ENCODE measurements around the gene MASTL.
A peak's percentile ranks its signal among the peaks of the same experiment; 100 is the strongest.

The MASTL gene

DNA sequence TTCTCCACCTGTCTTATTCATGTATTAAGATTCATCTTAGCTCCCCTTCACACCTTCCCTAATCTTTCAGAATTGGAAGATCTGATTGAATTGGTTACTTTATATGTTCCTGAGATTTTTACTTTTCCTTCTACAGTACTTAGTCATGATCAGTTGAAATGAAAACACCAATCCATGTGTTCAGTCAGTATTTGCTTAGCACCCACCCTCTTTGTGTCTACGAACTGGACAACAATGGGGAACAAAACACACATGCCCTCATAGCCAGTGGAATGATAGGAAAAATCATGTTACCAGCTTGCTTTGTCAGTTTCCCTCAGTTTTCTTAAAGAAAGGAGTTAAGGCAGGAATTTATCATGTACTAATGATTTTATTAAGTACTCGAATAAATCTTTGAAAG, 2.0 kb downstream of the MASTL start:
- peak overlapping the region; percentile 55; the same call in 1 of the 2 replicates for H3K9ac ChIP-seq (ENCODE audit: low read depth, low read length)
- peaks cover 9% of the 10 kb centered on the region; the same call in 1 of the 2 replicates for H3K4me1 ChIP-seq (ENCODE audit: insufficient read depth, low read length)
- H3K9me3 ChIP-seq (ENCODE audit: insufficient read depth, low read depth, low read length), result no peaks in the 10 kb centered on the region
- peaks cover 50% of the 10 kb centered on the region for H3K36me3 ChIP-seq (ENCODE audit: insufficient read depth, low read depth, low read length)
- no peak overlapping the region for H3K27ac ChIP-seq (ENCODE audit: low read length)
- peak overlapping the region; percentile 99 for H3K4me3 ChIP-seq (ENCODE audit: low read length)
- H3K27me3 ChIP-seq (ENCODE audit: insufficient read depth, low read length), result no peaks in the 10 kb centered on the region

GRCh38 chr10:27158421-27158820, 3.3 kb downstream of the MASTL start:
- H3K27me3 ChIP-seq (ENCODE audit: insufficient read depth, low read length), result no peaks in the 10 kb centered on the region
- H3K9ac ChIP-seq (ENCODE audit: low read depth, low read length), result no peak overlapping the region
- H3K27ac ChIP-seq (ENCODE audit: low read length), result no peak overlapping the region
- peaks cover 5% of the 10 kb centered on the region; the same call in 1 of the 2 replicates for H3K4me1 ChIP-seq (ENCODE audit: insufficient read depth, low read length)
- H3K9me3 ChIP-seq (ENCODE audit: insufficient read depth, low read depth, low read length), result no peaks in the 10 kb centered on the region
- no peak overlapping the region for H3K4me3 ChIP-seq (ENCODE audit: low read length)
- peaks cover 63% of the 10 kb centered on the region for H3K36me3 ChIP-seq (ENCODE audit: insufficient read depth, low read depth, low read length)

DNA sequence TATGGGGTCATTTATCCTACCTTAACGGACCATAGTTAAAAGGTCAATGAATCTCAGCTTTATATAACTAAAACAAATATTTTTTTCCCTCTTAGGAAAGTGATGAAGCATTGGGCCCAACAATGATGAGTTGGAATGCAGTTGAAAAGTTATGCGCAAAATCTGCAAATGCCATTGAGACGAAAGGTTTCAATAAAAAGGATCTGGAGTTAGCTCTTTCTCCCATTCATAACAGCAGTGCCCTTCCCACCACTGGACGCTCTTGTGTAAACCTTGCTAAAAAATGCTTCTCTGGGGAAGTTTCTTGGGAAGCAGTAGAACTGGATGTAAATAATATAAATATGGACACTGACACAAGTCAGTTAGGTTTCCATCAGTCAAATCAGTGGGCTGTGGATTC, 14.7 kb downstream of the MASTL start:
- no peaks in the 10 kb centered on the region for H3K4me1 ChIP-seq (ENCODE audit: insufficient read depth, low read length)
- no peaks in the 10 kb centered on the region for H3K27me3 ChIP-seq (ENCODE audit: insufficient read depth, low read length)
- no peaks in the 10 kb centered on the region for H3K9me3 ChIP-seq (ENCODE audit: insufficient read depth, low read depth, low read length)
- peaks cover 88% of the 10 kb centered on the region for H3K36me3 ChIP-seq (ENCODE audit: insufficient read depth, low read depth, low read length)
- H3K27ac ChIP-seq (ENCODE audit: low read length), result no peak overlapping the region
- no peak overlapping the region for H3K4me3 ChIP-seq (ENCODE audit: low read length)
- no peak overlapping the region for H3K9ac ChIP-seq (ENCODE audit: low read depth, low read length)

DNA sequence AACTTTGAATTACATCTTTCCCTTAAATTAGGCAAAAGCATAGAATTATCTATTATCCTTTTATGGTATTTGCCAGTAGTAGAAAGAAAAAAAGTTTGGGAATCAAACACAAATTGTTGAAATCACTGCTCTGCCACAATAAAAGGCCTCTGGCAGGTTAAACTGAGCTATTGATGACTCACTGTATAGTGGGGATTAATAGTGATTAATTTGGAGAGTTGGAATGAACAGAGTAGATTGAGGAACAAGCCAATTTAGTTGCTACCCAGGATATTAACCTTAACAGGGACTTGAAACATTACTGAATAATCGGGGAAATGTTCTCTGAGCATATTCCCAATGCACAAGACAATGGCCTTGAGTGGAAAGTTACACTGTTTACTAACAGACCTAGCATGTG, 33.1 kb downstream of the MASTL start:
- Histone ChIP-seq H3K27ac (ENCODE audit: low read length) (no peak overlapping the region), H3K4me3 (ENCODE audit: low read length) (no peak overlapping the region), H3K36me3 (ENCODE audit: insufficient read depth, low read depth, low read length) (peaks cover 46% of the 10 kb centered on the region), H3K9ac (ENCODE audit: low read depth, low read length) (no peak overlapping the region), H3K4me1 (ENCODE audit: insufficient read depth, low read length) (no peaks in the 10 kb centered on the region), H3K9me3 (ENCODE audit: insufficient read depth, low read depth, low read length) (no peaks in the 10 kb centered on the region), H3K27me3 (ENCODE audit: insufficient read depth, low read length) (no peaks in the 10 kb centered on the region)

DNA sequence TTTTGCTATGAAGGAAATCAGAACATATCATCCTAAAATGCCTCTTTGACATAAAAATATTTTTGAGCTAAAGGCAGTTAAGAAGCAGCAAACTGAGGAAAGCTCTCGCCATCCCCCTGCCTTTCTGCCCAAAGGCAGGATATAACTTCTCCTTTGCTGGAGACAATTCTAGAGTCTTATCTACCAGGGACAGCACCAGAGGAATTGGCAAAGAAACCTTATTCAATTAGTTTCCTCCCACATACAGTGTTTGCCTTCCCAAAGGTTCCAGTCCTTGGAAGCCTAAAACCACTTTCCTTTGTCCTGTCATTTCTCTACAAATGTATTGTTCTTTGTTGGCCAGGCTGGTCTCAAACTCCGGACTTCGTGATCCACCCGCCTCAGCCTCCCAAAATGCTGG, 33.7 kb downstream of the MASTL start:
- Histone ChIP-seq H3K9me3 (ENCODE audit: insufficient read depth, low read depth, low read length) (no peaks in the 10 kb centered on the region), H3K9ac (ENCODE audit: low read depth, low read length) (no peak overlapping the region), H3K4me3 (ENCODE audit: low read length) (no peak overlapping the region), H3K27me3 (ENCODE audit: insufficient read depth, low read length) (no peaks in the 10 kb centered on the region), H3K4me1 (ENCODE audit: insufficient read depth, low read length) (no peaks in the 10 kb centered on the region), H3K36me3 (ENCODE audit: insufficient read depth, low read depth, low read length) (peaks cover 40% of the 10 kb centered on the region), H3K27ac (ENCODE audit: low read length) (no peak overlapping the region)

DNA sequence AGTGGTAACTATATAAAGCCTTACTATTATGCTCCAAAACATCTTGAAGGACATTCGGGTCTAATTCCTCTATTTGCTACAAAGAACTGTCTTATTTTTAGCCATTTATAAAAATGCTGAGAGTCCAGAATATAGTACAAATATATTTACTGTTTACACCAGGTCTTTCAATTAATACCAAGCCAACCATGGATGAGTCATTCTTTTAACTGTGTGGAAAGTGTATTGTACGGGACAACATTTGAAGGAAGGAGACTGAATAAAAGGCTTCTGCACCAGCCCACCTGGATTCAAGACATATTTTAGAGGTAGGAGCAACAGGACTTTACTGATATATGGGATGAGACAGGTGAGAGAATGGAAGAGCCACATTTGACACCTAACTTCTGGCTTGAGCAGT, 35.4 kb downstream of the MASTL start:
- Histone ChIP-seq H3K9ac (ENCODE audit: low read depth, low read length) (no peak overlapping the region), H3K36me3 (ENCODE audit: insufficient read depth, low read depth, low read length) (peaks cover 26% of the 10 kb centered on the region), H3K4me1 (ENCODE audit: insufficient read depth, low read length) (no peaks in the 10 kb centered on the region), H3K9me3 (ENCODE audit: insufficient read depth, low read depth, low read length) (no peaks in the 10 kb centered on the region), H3K27ac (ENCODE audit: low read length) (no peak overlapping the region), H3K27me3 (ENCODE audit: insufficient read depth, low read length) (no peaks in the 10 kb centered on the region), H3K4me3 (ENCODE audit: low read length) (no peak overlapping the region)

GRCh38 chr10:27192284-27192683, 37.1 kb downstream of the MASTL start:
- peaks cover 11% of the 10 kb centered on the region; the same call in 1 of the 2 replicates for H3K36me3 ChIP-seq (ENCODE audit: insufficient read depth, low read depth, low read length)
- H3K4me1 ChIP-seq (ENCODE audit: insufficient read depth, low read length), result no peaks in the 10 kb centered on the region
- no peak overlapping the region for H3K9ac ChIP-seq (ENCODE audit: low read depth, low read length)
- H3K4me3 ChIP-seq (ENCODE audit: low read length), result no peak overlapping the region
- H3K27me3 ChIP-seq (ENCODE audit: insufficient read depth, low read length), result no peaks in the 10 kb centered on the region
- H3K9me3 ChIP-seq (ENCODE audit: insufficient read depth, low read depth, low read length), result no peaks in the 10 kb centered on the region
- H3K27ac ChIP-seq (ENCODE audit: low read length), result no peak overlapping the region

- Histone ChIP-seq H3K9me3 (ENCODE audit: insufficient read depth, low read depth, low read length) (no peaks in the 10 kb centered on the region), H3K4me1 (ENCODE audit: insufficient read depth, low read length) (no peaks in the 10 kb centered on the region), H3K4me3 (ENCODE audit: low read length) (no peak overlapping the region), H3K9ac (ENCODE audit: low read depth, low read length) (no peak overlapping the region), H3K27me3 (ENCODE audit: insufficient read depth, low read length) (no peaks in the 10 kb centered on the region), H3K27ac (ENCODE audit: low read length) (no peak overlapping the region), H3K36me3 (ENCODE audit: insufficient read depth, low read depth, low read length) (peaks cover 14% of the 10 kb centered on the region)
Observed at GRCh38 chr10:27197980-27198620, 42.9 kb downstream of the MASTL start.

DNA sequence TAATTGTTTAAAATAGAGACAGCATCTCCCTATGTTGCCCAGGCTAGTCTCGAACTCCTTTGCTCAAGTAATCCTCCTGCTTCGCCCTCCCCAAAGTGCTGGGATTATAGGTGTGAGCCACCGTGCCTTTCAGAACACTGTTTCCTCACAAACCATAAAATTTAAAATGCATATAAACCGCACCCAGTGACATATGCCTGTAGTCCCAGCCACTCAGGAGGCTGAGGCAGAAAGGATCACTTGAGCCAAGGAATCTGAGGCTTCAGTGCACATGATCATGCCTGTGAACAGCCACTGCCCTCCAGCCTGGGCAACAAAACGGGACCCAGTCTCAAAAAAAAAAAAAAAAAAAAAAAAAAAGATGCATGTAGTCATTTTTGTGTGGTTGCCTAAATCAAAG, 48.7 kb downstream of the MASTL start:
- Histone ChIP-seq H3K36me3 (ENCODE audit: insufficient read depth, low read depth, low read length) (peaks cover 45% of the 10 kb centered on the region), H3K27ac (ENCODE audit: low read length) (no peak overlapping the region), H3K9me3 (ENCODE audit: insufficient read depth, low read depth, low read length) (no peaks in the 10 kb centered on the region)

DNA sequence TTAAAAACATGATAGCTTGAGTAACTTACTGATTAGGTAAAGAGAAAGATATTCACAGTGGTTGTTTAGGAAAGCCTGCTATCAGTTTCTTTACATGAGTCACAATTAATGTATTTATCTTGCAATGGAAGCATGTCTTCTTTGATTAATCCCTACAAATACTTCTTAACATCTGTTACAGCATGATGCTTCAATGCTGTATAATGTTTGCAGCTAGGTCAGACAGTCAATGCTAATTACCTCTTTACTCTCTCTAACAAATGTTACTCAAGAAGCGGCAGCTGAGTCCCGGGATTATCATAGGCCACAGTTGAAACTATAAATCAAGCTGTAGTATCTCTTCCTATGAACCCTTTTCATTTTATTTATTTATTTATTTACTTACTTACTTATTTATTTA, 52.2 kb downstream of the MASTL start:
- no peaks in the 10 kb centered on the region for H3K4me1 ChIP-seq (ENCODE audit: insufficient read depth, low read length)
- no peaks in the 10 kb centered on the region for H3K9me3 ChIP-seq (ENCODE audit: insufficient read depth, low read depth, low read length)
- H3K27ac ChIP-seq (ENCODE audit: low read length), result no peak overlapping the region
- H3K27me3 ChIP-seq (ENCODE audit: insufficient read depth, low read length), result no peaks in the 10 kb centered on the region
- H3K9ac ChIP-seq (ENCODE audit: low read depth, low read length), result no peak overlapping the region
- H3K4me3 ChIP-seq (ENCODE audit: low read length), result no peak overlapping the region
- H3K36me3 ChIP-seq (ENCODE audit: insufficient read depth, low read depth, low read length), result peaks cover 67% of the 10 kb centered on the region

More for the DNA sequence above, 48.7 kb downstream of the MASTL start:
- Histone ChIP-seq H3K4me3 (ENCODE audit: low read length) (no peak overlapping the region), H3K27me3 (ENCODE audit: insufficient read depth, low read length) (no peaks in the 10 kb centered on the region), H3K9ac (ENCODE audit: low read depth, low read length) (no peak overlapping the region), H3K4me1 (ENCODE audit: insufficient read depth, low read length) (no peaks in the 10 kb centered on the region)

GRCh38 chr10:27223964-27224363, 68.8 kb downstream of the MASTL start:
- Histone ChIP-seq H3K9me3 (ENCODE audit: insufficient read depth, low read depth, low read length) (no peaks in the 10 kb centered on the region), H3K9ac (ENCODE audit: low read depth, low read length) (no peak overlapping the region), H3K27me3 (ENCODE audit: insufficient read depth, low read length) (no peaks in the 10 kb centered on the region), H3K4me1 (ENCODE audit: insufficient read depth, low read length) (no peaks in the 10 kb centered on the region), H3K27ac (ENCODE audit: low read length) (no peak overlapping the region), H3K4me3 (ENCODE audit: low read length) (no peak overlapping the region), H3K36me3 (ENCODE audit: insufficient read depth, low read depth, low read length) (peaks cover 29% of the 10 kb centered on the region)

GRCh38 chr10:27225011-27225590, 69.9 kb downstream of the MASTL start:
- H3K27ac ChIP-seq (ENCODE audit: low read length), result no peak overlapping the region
- H3K9ac ChIP-seq (ENCODE audit: low read depth, low read length), result no peak overlapping the region
- peaks cover 27% of the 10 kb centered on the region for H3K36me3 ChIP-seq (ENCODE audit: insufficient read depth, low read depth, low read length)
- no peaks in the 10 kb centered on the region for H3K9me3 ChIP-seq (ENCODE audit: insufficient read depth, low read depth, low read length)
- no peaks in the 10 kb centered on the region for H3K27me3 ChIP-seq (ENCODE audit: insufficient read depth, low read length)
- H3K4me1 ChIP-seq (ENCODE audit: insufficient read depth, low read length), result no peaks in the 10 kb centered on the region
- no peak overlapping the region for H3K4me3 ChIP-seq (ENCODE audit: low read length)
